ENCODE data around the gene UGT2B10. TPM values are rescaled to one million over a fixed set of nuclear protein-coding genes. Genes with fewer than 3 reads are reported as not detected.

The UGT2B10 gene
- total and polyA plus RNA-seq, 2 of the 13 experiments (the other 11 are each of a cell fraction or from before 2014, with no cell fraction given), result 107 to 148 TPM

DNA sequence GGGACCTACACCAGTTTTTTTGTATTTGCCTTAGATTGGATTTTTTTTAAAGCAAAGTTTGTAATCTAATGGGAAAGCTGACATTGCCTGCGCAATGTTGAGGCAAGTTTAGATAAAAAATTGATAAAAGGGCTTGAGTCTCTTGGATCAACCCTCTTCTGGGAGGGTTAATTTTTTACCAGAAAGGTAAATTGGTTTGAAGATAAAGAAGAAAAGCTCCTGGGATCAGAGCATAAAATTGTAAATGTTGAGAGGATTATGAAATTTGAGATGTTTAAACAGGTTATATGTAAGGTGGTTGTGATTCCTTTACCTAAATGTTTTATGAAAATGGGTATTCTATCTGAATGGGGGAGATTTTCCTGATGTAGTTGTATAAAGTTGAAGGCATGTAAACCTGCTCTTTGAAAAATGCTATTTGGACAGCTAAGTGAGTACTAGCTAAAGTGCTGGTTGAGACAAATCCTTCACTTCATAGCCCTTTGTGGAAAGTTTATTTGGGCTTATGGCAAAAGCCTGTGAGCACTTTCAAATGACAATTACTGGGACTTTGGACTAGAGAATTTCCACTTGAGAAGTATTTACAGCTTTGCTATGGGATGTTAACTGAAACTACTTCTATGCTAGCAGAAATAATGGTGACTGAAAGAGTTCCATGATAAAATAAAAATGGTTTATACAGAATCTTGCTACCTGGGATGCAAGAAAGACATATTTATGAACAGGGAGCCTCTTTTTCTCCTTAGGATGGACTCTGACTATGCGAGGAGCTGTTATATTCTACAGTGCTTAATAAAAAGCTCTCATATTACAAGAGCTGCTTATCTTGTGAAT lies 56.2 kb downstream of the UGT2B10 start (continued):
- TF ChIP-seq ZNF512B (CRISPR knock-in tag; IDR thresholded peaks at IDR 0.05; ENCODE audit: borderline replicate concordance) (no peak), CCAR2 (optimal IDR thresholded peaks at IDR 0.05; ENCODE audit: low read depth, low read length) (no peak), ESRRA (CRISPR knock-in tag; IDR thresholded peaks at IDR 0.05; ENCODE audit: low read depth) (no peak), HOXA7 (CRISPR knock-in tag; IDR thresholded peaks at IDR 0.05) (no peak), ZSCAN9 (CRISPR knock-in tag; IDR thresholded peaks at IDR 0.05; ENCODE audit: borderline replicate concordance) (no peak), ZIK1 (CRISPR knock-in tag; IDR thresholded peaks at IDR 0.05; ENCODE audit: borderline replicate concordance, low read depth) (no peak), ONECUT2 (CRISPR knock-in tag; IDR thresholded peaks at IDR 0.05) (no peak), ZNF160 (CRISPR knock-in tag; IDR thresholded peaks at IDR 0.05) (no peak), TBX2 (CRISPR knock-in tag; IDR thresholded peaks at IDR 0.05; ENCODE audit: borderline replicate concordance) (0 out of 2 replicates have a peak, but pooled peaks have one; percentile 26), ZNF784 (CRISPR knock-in tag; IDR thresholded peaks at IDR 0.05; ENCODE audit: borderline replicate concordance) (no peak), ZNF367 (CRISPR knock-in tag; IDR thresholded peaks at IDR 0.05; ENCODE audit: borderline replicate concordance) (no peak), ZNF550 (CRISPR knock-in tag; IDR thresholded peaks at IDR 0.05; ENCODE audit: borderline replicate concordance) (no peak), ZBTB34 (CRISPR knock-in tag; IDR thresholded peaks at IDR 0.05) (no peak), ZNF616 (CRISPR knock-in tag; IDR thresholded peaks at IDR 0.05; ENCODE audit: low read depth) (no peak), CC2D1A (CRISPR knock-in tag; IDR thresholded peaks at IDR 0.05) (no peak), NFE2L2 (IDR thresholded peaks at IDR 0.05; ENCODE audit: low read length) (no peak)
- TF ChIP-seq, protein P1, sequence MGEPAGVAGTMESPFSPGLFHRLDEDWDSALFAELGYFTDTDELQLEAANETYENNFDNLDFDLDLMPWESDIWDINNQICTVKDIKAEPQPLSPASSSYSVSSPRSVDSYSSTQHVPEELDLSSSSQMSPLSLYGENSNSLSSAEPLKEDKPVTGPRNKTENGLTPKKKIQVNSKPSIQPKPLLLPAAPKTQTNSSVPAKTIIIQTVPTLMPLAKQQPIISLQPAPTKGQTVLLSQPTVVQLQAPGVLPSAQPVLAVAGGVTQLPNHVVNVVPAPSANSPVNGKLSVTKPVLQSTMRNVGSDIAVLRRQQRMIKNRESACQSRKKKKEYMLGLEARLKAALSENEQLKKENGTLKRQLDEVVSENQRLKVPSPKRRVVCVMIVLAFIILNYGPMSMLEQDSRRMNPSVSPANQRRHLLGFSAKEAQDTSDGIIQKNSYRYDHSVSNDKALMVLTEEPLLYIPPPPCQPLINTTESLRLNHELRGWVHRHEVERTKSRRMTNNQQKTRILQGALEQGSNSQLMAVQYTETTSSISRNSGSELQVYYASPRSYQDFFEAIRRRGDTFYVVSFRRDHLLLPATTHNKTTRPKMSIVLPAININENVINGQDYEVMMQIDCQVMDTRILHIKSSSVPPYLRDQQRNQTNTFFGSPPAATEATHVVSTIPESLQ (CRISPR knock-in tag; conservative IDR thresholded peaks at IDR 0.05), result no peak
- TF ChIP-seq, protein P2, sequence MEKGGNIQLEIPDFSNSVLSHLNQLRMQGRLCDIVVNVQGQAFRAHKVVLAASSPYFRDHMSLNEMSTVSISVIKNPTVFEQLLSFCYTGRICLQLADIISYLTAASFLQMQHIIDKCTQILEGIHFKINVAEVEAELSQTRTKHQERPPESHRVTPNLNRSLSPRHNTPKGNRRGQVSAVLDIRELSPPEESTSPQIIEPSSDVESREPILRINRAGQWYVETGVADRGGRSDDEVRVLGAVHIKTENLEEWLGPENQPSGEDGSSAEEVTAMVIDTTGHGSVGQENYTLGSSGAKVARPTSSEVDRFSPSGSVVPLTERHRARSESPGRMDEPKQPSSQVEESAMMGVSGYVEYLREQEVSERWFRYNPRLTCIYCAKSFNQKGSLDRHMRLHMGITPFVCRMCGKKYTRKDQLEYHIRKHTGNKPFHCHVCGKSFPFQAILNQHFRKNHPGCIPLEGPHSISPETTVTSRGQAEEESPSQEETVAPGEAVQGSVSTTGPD (CRISPR knock-in tag; IDR thresholded peaks at IDR 0.05), result no peak
- TF ChIP-seq, protein P3, sequence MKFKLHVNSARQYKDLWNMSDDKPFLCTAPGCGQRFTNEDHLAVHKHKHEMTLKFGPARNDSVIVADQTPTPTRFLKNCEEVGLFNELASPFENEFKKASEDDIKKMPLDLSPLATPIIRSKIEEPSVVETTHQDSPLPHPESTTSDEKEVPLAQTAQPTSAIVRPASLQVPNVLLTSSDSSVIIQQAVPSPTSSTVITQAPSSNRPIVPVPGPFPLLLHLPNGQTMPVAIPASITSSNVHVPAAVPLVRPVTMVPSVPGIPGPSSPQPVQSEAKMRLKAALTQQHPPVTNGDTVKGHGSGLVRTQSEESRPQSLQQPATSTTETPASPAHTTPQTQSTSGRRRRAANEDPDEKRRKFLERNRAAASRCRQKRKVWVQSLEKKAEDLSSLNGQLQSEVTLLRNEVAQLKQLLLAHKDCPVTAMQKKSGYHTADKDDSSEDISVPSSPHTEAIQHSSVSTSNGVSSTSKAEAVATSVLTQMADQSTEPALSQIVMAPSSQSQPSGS (CRISPR knock-in tag; IDR thresholded peaks at IDR 0.05), result no peak
